Measurements from ENCODE around the gene ANXA3. TPM values are rescaled to one million over a fixed set of nuclear protein-coding genes. Genes with fewer than 3 reads are reported as not detected.
"Not testable (repeated sequence)": the region's sequence is repeated elsewhere in the genome, so short reads cannot be mapped to it uniquely, and the experiment has no call there.

ANXA3 gene
- polyA plus RNA-seq, 6 donors from 2014 or later, result 0.65 to 1.3 (median 0.73) TPM; not detected in 3

DNA sequence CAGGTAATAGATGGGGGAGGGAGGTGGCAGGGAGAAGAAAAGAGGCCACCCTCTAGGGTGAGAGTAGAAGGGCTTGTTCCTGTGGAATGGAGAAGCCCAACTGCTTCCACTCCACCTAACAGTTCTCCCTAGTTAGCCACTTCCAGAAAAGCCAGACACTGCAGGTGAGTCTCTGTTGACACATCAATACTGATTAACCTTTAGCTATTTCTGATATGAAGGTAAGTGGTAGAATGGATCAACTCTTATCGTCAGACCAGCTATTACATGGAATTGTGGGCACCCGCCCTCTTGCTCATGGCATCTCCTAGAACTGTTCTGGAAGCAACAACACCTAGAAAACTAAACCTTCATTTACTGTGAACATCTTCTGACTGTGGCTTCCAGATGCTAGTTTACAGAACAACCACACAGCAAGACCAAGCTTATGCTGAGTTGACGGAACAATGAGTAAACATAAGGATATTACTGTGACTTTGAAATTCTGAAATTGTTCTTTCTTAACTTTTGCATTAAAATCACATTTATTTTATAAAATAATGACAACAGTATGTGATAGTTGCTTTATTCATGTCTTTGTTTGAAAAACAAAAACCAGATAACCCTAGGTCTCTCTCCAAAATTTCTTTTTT, 44.7 kb downstream of the ANXA3 start:
- Mint-ChIP-seq H3K9me3 (no peaks in the 10 kb centered on the region), H3K27ac (no peak overlapping the region), H3K36me3 (peaks cover 0 to 5% of the 10 kb centered on the region in 2 donors), H3K27me3 (peaks cover 0 to 4% (median 4%) of the 10 kb centered on the region in 3 donors), H3K4me3 (no peak overlapping the region), H3K4me1 (peaks cover 0 to 7% (median 5%) of the 10 kb centered on the region in 3 donors)
- no peak for ATAC-seq (ENCODE audit: low read depth in 2 of 2)
- no peak for DNase-seq

DNA sequence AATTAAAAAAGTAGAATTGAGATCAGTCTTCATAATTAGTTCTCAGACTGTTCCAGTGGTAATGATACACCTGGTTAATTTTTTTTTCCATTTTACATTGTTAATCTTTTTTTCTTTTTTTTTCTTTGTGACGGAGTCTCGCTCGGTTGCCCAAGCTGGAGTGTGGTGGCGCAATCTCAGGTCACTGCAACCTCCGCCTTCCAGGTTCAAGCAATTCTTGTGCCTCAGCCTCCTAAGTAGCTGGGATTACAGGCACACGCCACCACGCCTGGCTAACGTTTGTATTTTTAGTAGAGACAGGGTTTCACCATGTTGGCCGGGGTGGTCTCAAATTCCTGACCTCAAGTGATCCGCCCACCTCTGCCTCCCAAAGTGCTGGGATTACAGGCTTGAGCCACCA, 46.9 kb downstream of the ANXA3 start:
- not testable (repeated sequence) for H3K4me3 Mint-ChIP-seq; ATAC-seq (ENCODE audit: low read depth in 2 of 2); DNase-seq; H3K9me3 Mint-ChIP-seq; H3K4me1 Mint-ChIP-seq; H3K27me3 Mint-ChIP-seq; H3K27ac Mint-ChIP-seq; H3K36me3 Mint-ChIP-seq

GRCh38 chr4:78599147-78599546, 47.6 kb downstream of the ANXA3 start:
- Mint-ChIP-seq H3K4me1 (no peaks in the 10 kb centered on the region), H3K27ac (no peak overlapping the region), H3K36me3 (peaks cover 0 to 9% of the 10 kb centered on the region in 2 donors), H3K4me3 (no peak overlapping the region), H3K9me3 (no peaks in the 10 kb centered on the region), H3K27me3 (peaks cover 0 to 4% (median 4%) of the 10 kb centered on the region in 3 donors)
- no peak for DNase-seq
- ATAC-seq (ENCODE audit: low read depth in 2 of 2), result no peak

GRCh38 chr4:78599931-78600375, 48.4 kb downstream of the ANXA3 start:
- no peak for DNase-seq
- H3K27me3 Mint-ChIP-seq, result peaks cover 0 to 4% (median 4%) of the 10 kb centered on the region in 3 donors
- no peaks in the 10 kb centered on the region for H3K9me3 Mint-ChIP-seq
- ATAC-seq (ENCODE audit: low read depth in 2 of 2), result no peak
- H3K4me3 Mint-ChIP-seq, result no peak overlapping the region
- no peak overlapping the region for H3K27ac Mint-ChIP-seq
- H3K4me1 Mint-ChIP-seq, result no peaks in the 10 kb centered on the region
- peaks cover 0 to 4% of the 10 kb centered on the region in 2 donors for H3K36me3 Mint-ChIP-seq

DNA sequence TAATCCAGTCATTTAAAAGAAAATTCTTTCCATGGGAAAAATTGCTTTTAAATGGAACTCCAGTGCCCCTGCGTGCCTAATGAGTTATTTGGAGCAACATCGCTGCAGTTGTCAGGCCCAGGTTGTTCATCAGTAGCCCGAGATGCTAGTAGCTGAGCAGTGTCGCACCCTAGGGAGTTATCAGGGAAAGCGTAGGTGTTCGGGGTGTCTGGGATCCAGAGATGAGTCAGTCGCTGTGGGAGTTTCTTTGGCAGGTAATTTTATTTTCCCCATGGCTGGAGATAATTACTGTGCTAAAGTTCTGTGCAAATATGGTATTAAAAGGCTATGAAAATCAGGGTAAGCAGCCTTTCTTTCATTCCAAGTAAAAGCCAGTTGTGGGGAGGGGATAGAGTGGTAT, 49.4 kb downstream of the ANXA3 start:
- H3K27ac Mint-ChIP-seq, result no peak overlapping the region
- DNase-seq (no peak), ATAC-seq (ENCODE audit: low read depth in 2 of 2) (no peak)
- H3K27me3 Mint-ChIP-seq, result peaks cover 0 to 4% (median 4%) of the 10 kb centered on the region in 3 donors
- no peaks in the 10 kb centered on the region for H3K9me3 Mint-ChIP-seq
- H3K4me1 Mint-ChIP-seq, result no peaks in the 10 kb centered on the region
- H3K36me3 Mint-ChIP-seq, result peaks cover 0 to 4% of the 10 kb centered on the region in 2 donors
- no peak overlapping the region for H3K4me3 Mint-ChIP-seq

GRCh38 chr4:78602334-78602733, 50.8 kb downstream of the ANXA3 start:
- no peak for DNase-seq
- no peak for ATAC-seq (ENCODE audit: low read depth in 2 of 2)
- Mint-ChIP-seq H3K4me1 (no peaks in the 10 kb centered on the region), H3K36me3 (peaks cover 0 to 4% of the 10 kb centered on the region in 2 donors), H3K27ac (peak overlapping the region in 1 of 6 donors; percentile 28), H3K4me3 (no peak overlapping the region), H3K27me3 (peaks cover 0 to 4% (median 4%) of the 10 kb centered on the region in 3 donors), H3K9me3 (no peaks in the 10 kb centered on the region)

DNA sequence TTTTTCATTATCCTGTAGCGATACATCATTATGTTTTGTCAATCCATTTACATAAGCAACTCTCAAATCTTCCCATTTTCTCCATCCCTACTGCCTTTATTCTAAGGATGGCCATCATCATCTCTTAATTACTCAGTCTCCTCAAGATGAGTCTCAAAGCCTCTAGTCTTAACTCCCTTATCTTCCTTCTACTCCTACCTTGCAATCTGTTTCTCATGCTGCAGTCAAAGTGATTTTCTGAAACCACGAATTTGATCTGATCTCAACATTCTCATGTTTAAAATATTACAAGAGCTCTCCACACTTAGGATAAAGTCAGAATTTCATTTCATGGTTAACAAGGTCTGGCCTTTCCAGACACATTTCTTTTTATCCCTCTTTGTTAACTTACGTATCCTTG, 51.8 kb downstream of the ANXA3 start:
- Mint-ChIP-seq H3K36me3 (peaks cover 0 to 4% of the 10 kb centered on the region in 2 donors), H3K4me1 (peaks cover 0 to 4% (median 3%) of the 10 kb centered on the region in 3 donors), H3K27ac (no peak overlapping the region), H3K27me3 (peaks cover 0 to 4% (median 4%) of the 10 kb centered on the region in 3 donors), H3K9me3 (no peaks in the 10 kb centered on the region), H3K4me3 (no peak overlapping the region)
- DNase-seq, result no peak
- ATAC-seq (ENCODE audit: low read depth in 2 of 2), result no peak

- ATAC-seq (ENCODE audit: low read depth in 2 of 2) (no peak), DNase-seq (no peak)
- Mint-ChIP-seq H3K36me3 (peaks cover 0 to 4% of the 10 kb centered on the region in 2 donors), H3K27me3 (peaks cover 0 to 2% (median 0%) of the 10 kb centered on the region in 3 donors), H3K4me1 (peaks cover 0 to 9% (median 7%) of the 10 kb centered on the region in 3 donors), H3K27ac (no peak overlapping the region), H3K4me3 (no peak overlapping the region), H3K9me3 (no peaks in the 10 kb centered on the region)
These were observed 53.4 kb downstream of the ANXA3 start for GRCh38 chr4:78604988-78605387.

- peaks cover 10 to 17% (median 13%) of the 10 kb centered on the region in 3 donors for H3K4me1 Mint-ChIP-seq
- peaks cover 0 to 4% of the 10 kb centered on the region in 2 donors for H3K36me3 Mint-ChIP-seq
These were observed 54.5 kb downstream of the ANXA3 start for GRCh38 chr4:78606035-78606434.

GRCh38 chr4:78606530-78607095, 55.0 kb downstream of the ANXA3 start:
- H3K9me3 Mint-ChIP-seq, result no peaks in the 10 kb centered on the region
- H3K27ac Mint-ChIP-seq, result no peak overlapping the region
- H3K4me3 Mint-ChIP-seq, result no peak overlapping the region
- peaks cover 15 to 23% (median 15%) of the 10 kb centered on the region in 3 donors for H3K4me1 Mint-ChIP-seq
- peaks cover 0 to 4% of the 10 kb centered on the region in 2 donors for H3K36me3 Mint-ChIP-seq
- DNase-seq, result no peak
- H3K27me3 Mint-ChIP-seq, result no peaks in the 10 kb centered on the region
- ATAC-seq (ENCODE audit: low read depth in 2 of 2), result no peak

More at GRCh38 chr4:78606035-78606434, 54.5 kb downstream of the ANXA3 start:
- Mint-ChIP-seq H3K27me3 (no peaks in the 10 kb centered on the region), H3K9me3 (no peaks in the 10 kb centered on the region), H3K27ac (no peak overlapping the region), H3K4me3 (peak overlapping the region in 1 of 8 donors; percentile 41)
- no peak for ATAC-seq (ENCODE audit: low read depth in 2 of 2)
- no peak for DNase-seq

GRCh38 chr4:78608684-78609083, 57.1 kb downstream of the ANXA3 start:
- H3K27me3 Mint-ChIP-seq, result no peaks in the 10 kb centered on the region
- H3K36me3 Mint-ChIP-seq, result peaks cover 0 to 2% of the 10 kb centered on the region in 2 donors
- H3K9me3 Mint-ChIP-seq, result no peaks in the 10 kb centered on the region
- H3K27ac Mint-ChIP-seq, result peak overlapping the region in 2 of 6 donors; percentile 34 to 84
- DNase-seq, result no peak
- peaks cover 35 to 43% (median 36%) of the 10 kb centered on the region in 3 donors for H3K4me1 Mint-ChIP-seq
- no peak overlapping the region for H3K4me3 Mint-ChIP-seq
- no peak for ATAC-seq (ENCODE audit: low read depth in 2 of 2)

DNA sequence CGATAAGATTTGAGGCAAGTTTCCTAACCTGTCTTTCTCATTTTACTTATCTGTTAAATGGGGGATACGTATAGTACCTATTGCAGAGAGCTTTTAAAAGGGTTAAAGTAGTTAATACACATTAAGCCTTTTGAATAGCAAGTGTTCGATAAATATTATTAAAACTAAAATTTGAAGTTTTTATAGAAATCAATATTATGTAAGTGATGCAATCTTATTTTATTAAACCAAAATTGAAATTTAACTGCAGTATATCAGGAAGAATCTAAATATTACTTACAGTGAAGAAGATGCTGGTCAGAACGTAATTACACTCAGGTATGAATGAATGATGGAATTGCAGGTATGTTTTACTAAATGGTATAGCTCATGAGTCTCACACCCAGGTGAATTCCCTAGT, 58.0 kb downstream of the ANXA3 start:
- H3K4me1 Mint-ChIP-seq, result peaks cover 44 to 52% (median 45%) of the 10 kb centered on the region in 3 donors
- no peak overlapping the region for H3K4me3 Mint-ChIP-seq
- no peaks in the 10 kb centered on the region for H3K9me3 Mint-ChIP-seq
- DNase-seq, result no peak
- H3K27me3 Mint-ChIP-seq, result no peaks in the 10 kb centered on the region
- ATAC-seq (ENCODE audit: low read depth in 2 of 2), result no peak
- no peaks in the 10 kb centered on the region for H3K36me3 Mint-ChIP-seq
- no peak overlapping the region for H3K27ac Mint-ChIP-seq

DNA sequence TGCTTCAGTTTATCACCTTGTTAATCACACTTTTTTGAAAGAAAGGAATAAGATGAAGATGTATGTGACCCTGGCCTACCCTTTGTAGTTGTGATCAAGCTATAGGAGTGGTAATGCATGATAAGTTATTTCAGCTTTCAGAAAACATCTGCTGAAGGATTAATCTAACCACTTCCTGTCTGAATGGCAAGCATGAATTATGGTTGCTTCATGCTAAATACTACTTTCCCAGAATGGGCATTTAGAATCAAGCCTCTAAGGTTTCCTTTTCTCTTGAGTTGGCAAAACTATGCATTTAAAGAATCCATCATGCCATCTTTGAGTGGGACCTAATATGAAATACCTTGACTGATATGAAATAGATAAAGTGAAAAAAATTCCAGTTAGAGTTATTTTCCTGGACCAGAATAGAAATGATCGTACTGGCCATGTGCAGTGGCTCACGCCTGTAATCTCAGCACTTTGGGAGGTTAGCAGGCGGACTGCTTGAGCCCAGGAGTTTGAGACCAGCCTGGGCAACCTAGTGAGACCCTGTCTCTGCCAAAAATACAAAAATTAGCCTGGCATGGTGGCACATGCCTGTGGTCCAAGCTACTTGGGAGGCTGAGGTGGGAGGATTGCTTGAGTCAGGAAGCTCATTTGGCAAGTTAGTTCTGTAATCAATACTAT, 59.1 kb downstream of the ANXA3 start:
- no peaks in the 10 kb centered on the region for H3K36me3 Mint-ChIP-seq
- H3K9me3 Mint-ChIP-seq, result no peaks in the 10 kb centered on the region
- no peak for DNase-seq
- peak overlapping the region in 7 of 8 donors; percentile 40 to 79 (median 69) for H3K4me3 Mint-ChIP-seq
- peak overlapping the region; percentile 69 to 91 (median 80) for H3K27ac Mint-ChIP-seq
- peak; percentile 40 to 43 for ATAC-seq (ENCODE audit: low read depth in 2 of 2)
- peaks cover 51 to 61% (median 53%) of the 10 kb centered on the region in 3 donors for H3K4me1 Mint-ChIP-seq
- H3K27me3 Mint-ChIP-seq, result no peaks in the 10 kb centered on the region

- Mint-ChIP-seq H3K36me3 (no peaks in the 10 kb centered on the region), H3K9me3 (no peaks in the 10 kb centered on the region), H3K4me3 (peak overlapping the region in 6 of 8 donors; percentile 40 to 79 (median 70)), H3K27me3 (no peaks in the 10 kb centered on the region), H3K27ac (peak overlapping the region; percentile 18 to 91 (median 80)), H3K4me1 (peaks cover 51 to 61% (median 53%) of the 10 kb centered on the region in 3 donors)
- ATAC-seq (ENCODE audit: low read depth in 2 of 2), result no peak
- DNase-seq, result no peak
These were observed 59.6 kb downstream of the ANXA3 start for GRCh38 chr4:78611215-78611558.
